A673 (cell line): ENCODE measurements around the gene KRTAP10-8.

Source experiments
- CTCF ChIP-seq: fragments of 300-800, 200-600 bp; sonication (generic); conservative IDR thresholded peaks from 2 replicates; pipeline ENCODE4 v1.5.1; 2017; ENCODE audit warnings: low read depth, mild to moderate bottlenecking, antibody characterized with exemption, low read length, moderate library complexity, mixed read lengths
- EZH2 ChIP-seq: fragments of 200-600 bp; sonication (generic); IDR thresholded peaks from 2 replicates; pipeline ENCODE4 v1.6.1; 2017; ENCODE audit warnings: borderline replicate concordance, low read depth, mild to moderate bottlenecking, mixed read lengths, antibody characterized with exemption, low read length; ENCODE audit not compliant: poor library complexity, severe bottlenecking

DNA sequence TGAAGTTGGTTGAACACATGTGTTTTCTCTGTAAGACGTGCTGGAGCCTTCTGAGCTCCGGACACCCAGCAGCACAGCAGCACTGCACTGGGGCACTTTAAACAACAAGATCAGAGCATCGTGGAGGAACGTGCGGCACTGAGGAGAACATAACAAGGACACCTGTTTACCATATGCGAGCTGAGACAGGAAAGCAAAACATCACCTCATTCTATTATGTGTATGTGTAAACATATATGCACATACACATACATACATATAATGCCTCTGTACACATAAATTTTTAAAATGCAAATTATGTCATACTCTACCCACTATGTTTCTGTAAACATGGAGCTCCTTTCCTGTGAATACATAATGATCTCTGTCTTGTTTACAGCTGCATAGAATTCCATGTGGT lies 16.4 kb upstream of the KRTAP10-8 start:
- TF ChIP-seq CTCF, result no peak
- no peak for TF ChIP-seq EZH2
